SK-N-SH (cell line): ENCODE results near the gene CDCP1. TPM values are rescaled to one million over a fixed set of nuclear protein-coding genes. Genes with fewer than 3 reads are reported as not detected.

Source experiments
- CTCF ChIA-PET: fragments of 300-600, 350-600 bp; formaldehyde crosslinking; extraction: SDS; loops from one replicate; lab custom pipeline; 2021; lab: Yijun Ruan, JAX
- POLR2A ChIA-PET: fragments of 350-600 bp; sonication (Branson Sonifier 250); formaldehyde crosslinking; extraction: SDS; loops from one replicate; lab custom pipeline; 2020; ENCODE audit warnings: antibody characterized with exemption, inconsistent platforms; lab: Yijun Ruan, JAX
- DNase-seq: peaks from one replicate; pipeline ENCODE4 v3.0.0; 2012
- H2AFZ ChIP-seq: fragments of 200-600 bp; sonication (generic); 2 replicates; pipeline ENCODE4 v1.8.1; 2016; ENCODE audit warnings: antibody characterized with exemption, mild to moderate bottlenecking, low read depth
- H3F3A ChIP-seq: fragments of 200-600 bp; sonication (generic); replicated peaks from 2 replicates; pipeline ENCODE3; 2016; ENCODE audit warnings: antibody characterized with exemption, mild to moderate bottlenecking; ENCODE audit not compliant: insufficient read depth
- H3K27ac ChIP-seq, 2 experiments: fragments of 200-500 bp in 1 of 2; fragments of 200-600 bp in 1 of 2; sonication (Bioruptor generic) in 1 of 2; sonication (generic), shearing (Covaris generic) in 1 of 2; 2 replicates each; pipeline versions ENCODE4 v1.5.1 to v1.6.1; 2014 to 2016; ENCODE audit warnings: low read depth in 2 of 2, inconsistent platforms in 1 of 2, low read length in 1 of 2, mild to moderate bottlenecking in 1 of 2, mixed read lengths in 1 of 2
- H3K27me3 ChIP-seq: fragments of 200-600 bp; sonication (generic), shearing (Covaris generic); 2 replicates; pipeline ENCODE4 v1.6.1; 2016; ENCODE audit warnings: mixed run types; ENCODE audit not compliant: insufficient read depth
- H3K36me3 ChIP-seq, 2 experiments: fragments of 200-500 bp in 1 of 2; fragments of 200-600 bp in 1 of 2; sonication (Bioruptor generic) in 1 of 2; sonication (generic) in 1 of 2; replicated peaks in 1 of 2; 2 replicates each; pipeline versions ENCODE3 to v1.5.1; 2014 to 2016; ENCODE audit warnings: low read length in 1 of 2, mild to moderate bottlenecking in 1 of 2; ENCODE audit not compliant: insufficient read depth in 2 of 2, control insufficient read depth in 1 of 2
- H3K4me1 ChIP-seq, 2 experiments: fragments of 200-500 bp in 1 of 2; fragments of 200-600 bp in 1 of 2; sonication (Bioruptor generic) in 1 of 2; sonication (generic), shearing (Covaris generic) in 1 of 2; 2 replicates each; pipeline versions ENCODE4 v1.5.1 to v1.6.1; 2014 to 2016; ENCODE audit warnings: low read depth in 1 of 2, low read length in 1 of 2, mixed run types in 1 of 2; ENCODE audit not compliant: insufficient read depth in 2 of 2, control insufficient read depth in 1 of 2
- H3K4me2 ChIP-seq: fragments of 200-600 bp; sonication (generic), shearing (Covaris generic); 2 replicates; pipeline ENCODE4 v1.6.1; 2017; ENCODE audit warnings: mixed run types
- H3K4me3 ChIP-seq, 2 experiments: fragments of 200-500 bp in 1 of 2; fragments of 200-600 bp in 1 of 2; sonication (Bioruptor generic) in 1 of 2; sonication (generic), shearing (Covaris generic) in 1 of 2; 2 replicates each; pipeline versions ENCODE4 v1.5.1 to v1.8.1; 2014 to 2016; ENCODE audit warnings: low read depth in 2 of 2, inconsistent platforms in 1 of 2, low read length in 1 of 2, mild to moderate bottlenecking in 1 of 2, mixed read lengths in 1 of 2, moderate library complexity in 1 of 2
- H3K79me2 ChIP-seq: fragments of 200-600 bp; sonication (generic); 2 replicates; pipeline ENCODE4 v1.8.1; 2017; ENCODE audit warnings: mild to moderate bottlenecking; ENCODE audit not compliant: insufficient read depth
- H3K9ac ChIP-seq: fragments of 200-600 bp; sonication (generic); 2 replicates; pipeline ENCODE4 v1.6.1; 2017; ENCODE audit warnings: mixed run types
- H3K9me2 ChIP-seq: fragments of 200-600 bp; sonication (generic); 2 replicates; pipeline ENCODE4 v1.6.1; 2017; ENCODE audit warnings: mixed run types
- H3K9me3 ChIP-seq: fragments of 200-600 bp; sonication (generic); 2 replicates; pipeline ENCODE4 v1.6.1; 2017; ENCODE audit warnings: mixed run types, mild to moderate bottlenecking, moderate library complexity
- H4K20me1 ChIP-seq: fragments of 200-600 bp; sonication (generic); 2 replicates; pipeline ENCODE4 v1.6.1; 2017; ENCODE audit warnings: mild to moderate bottlenecking, mixed run types; ENCODE audit not compliant: insufficient read depth
- CHD2 ChIP-seq: fragments of 150-350 bp; IDR thresholded peaks from 2 replicates; pipeline ENCODE4 v1.6.1; 2018; ENCODE audit warnings: low read length; ENCODE audit not compliant: partially characterized antibody
- ELF1 ChIP-seq: IDR thresholded peaks from 2 replicates; pipeline ENCODE4 v1.4.0; 2012
- EZH2phosphoT487 ChIP-seq: fragments of 200-600 bp; sonication (generic); IDR thresholded peaks from 2 replicates; pipeline ENCODE4 v1.6.1; 2017; ENCODE audit warnings: low read depth, mixed run types, mild to moderate bottlenecking, antibody characterized with exemption, moderate library complexity, borderline replicate concordance
- FOXJ3 ChIP-seq: sonication (generic); formaldehyde crosslinking; IDR thresholded peaks from 2 replicates; pipeline ENCODE4 v1.5.1; 2020; ENCODE audit warnings: mild to moderate bottlenecking, missing genetic modification reagents
- FOXM1 ChIP-seq: IDR thresholded peaks from 2 replicates; pipeline ENCODE4 v1.4.0; 2012; ENCODE audit warnings: low read depth, mild to moderate bottlenecking
- GABPA ChIP-seq: IDR thresholded peaks from 2 replicates; pipeline ENCODE4 v1.4.0; 2012; ENCODE audit warnings: low read depth, mild to moderate bottlenecking
- GATA2 ChIP-seq: sonication (generic); formaldehyde crosslinking; IDR thresholded peaks from 2 replicates; pipeline ENCODE4 v1.5.0; 2020; ENCODE audit warnings: mild to moderate bottlenecking, missing genetic modification reagents
- MXI1 ChIP-seq: IDR thresholded peaks from 2 replicates; pipeline ENCODE4 v1.6.1; 2012; ENCODE audit warnings: mild to moderate bottlenecking, low read depth, low read length, improper control_type of control experiment
- NRF1 ChIP-seq: IDR thresholded peaks from 2 replicates; pipeline ENCODE4 v1.6.1; 2012; ENCODE audit warnings: low read depth, mild to moderate bottlenecking, low read length
- POLR2AphosphoS5 ChIP-seq: IDR thresholded peaks from 2 replicates; pipeline ENCODE4 v1.6.1; 2012; ENCODE audit warnings: low read depth, low read length
- RAD21 ChIP-seq: IDR thresholded peaks from 2 replicates; pipeline ENCODE4 v1.6.1; 2012; ENCODE audit warnings: mild to moderate bottlenecking, low read length
- RCOR1 ChIP-seq: fragments of 150-350 bp; IDR thresholded peaks from 2 replicates; pipeline ENCODE4 v1.6.1; 2017; ENCODE audit warnings: antibody characterized with exemption, low read length
- RFX5 ChIP-seq: IDR thresholded peaks from 2 replicates; pipeline ENCODE4 v1.6.1; 2012; ENCODE audit warnings: mild to moderate bottlenecking, improper control_type of control experiment, low read length
- RXRA ChIP-seq: IDR thresholded peaks from 2 replicates; pipeline ENCODE4 v1.4.0; 2012; ENCODE audit warnings: low read depth, mild to moderate bottlenecking, borderline replicate concordance
- SIN3A ChIP-seq: IDR thresholded peaks from 2 replicates; pipeline ENCODE4 v1.6.1; 2012; ENCODE audit warnings: low read depth, mild to moderate bottlenecking, low read length, moderate library complexity, borderline replicate concordance
- TAF1 ChIP-seq: IDR thresholded peaks from 2 replicates; pipeline ENCODE4 v1.6.1; 2012; ENCODE audit warnings: low read depth, mild to moderate bottlenecking, low read length, moderate library complexity, borderline replicate concordance
- TEAD4 ChIP-seq: IDR thresholded peaks from 2 replicates; pipeline ENCODE4 v1.4.0; 2012; ENCODE audit warnings: mild to moderate bottlenecking, borderline replicate concordance; ENCODE audit not compliant: insufficient read depth
- USF1 ChIP-seq: IDR thresholded peaks from 2 replicates; pipeline ENCODE4 v1.4.0; 2012; ENCODE audit warnings: low read depth, borderline replicate concordance
- YY1 ChIP-seq: IDR thresholded peaks from 2 replicates; pipeline ENCODE4 v1.4.0; 2012; ENCODE audit warnings: low read depth, mild to moderate bottlenecking
- whole genome bisulfite sequencing: methylation state at CpG from one replicate; pipeline ENCODE4 v1.1.6; 2017; ENCODE audit warnings: low lambda C conversion rate; 5-methylcytosine and 5-hydroxymethylcytosine counted together
- polyA plus RNA-seq, 3 experiments: library from polyadenylated mRNA; depleted of rRNA; stranded (reverse); fragments of >200 nt; gene quantifications; 2 replicates each; pipeline ENCODE4 v1.2.3, GENCODE V29; 2012
- TF ChIP-seq, protein P1 (sequence below): IDR thresholded peaks from 2 replicates; pipeline ENCODE4 v1.4.0; 2012; ENCODE audit warnings: low read depth, borderline replicate concordance
- TF ChIP-seq, protein P2 (sequence below): IDR thresholded peaks from 2 replicates; pipeline ENCODE4 v1.4.0; 2012; ENCODE audit warnings: low read depth
- TF ChIP-seq, protein P3 (sequence below): fragments of 150-350 bp; IDR thresholded peaks from 2 replicates; pipeline ENCODE4 v1.6.1; 2016; ENCODE audit warnings: mild to moderate bottlenecking, low read depth, low read length
- TF ChIP-seq, protein P4 (sequence below): fragments of 150-350 bp; IDR thresholded peaks from 2 replicates; pipeline ENCODE4 v1.6.1; 2017; ENCODE audit warnings: antibody characterized with exemption, low read length, low read depth, borderline replicate concordance

Gene CDCP1
- polyA plus RNA-seq, 1 of the 3 experiments (the other 2 are of a cell fraction) = 3.6 TPM

DNA sequence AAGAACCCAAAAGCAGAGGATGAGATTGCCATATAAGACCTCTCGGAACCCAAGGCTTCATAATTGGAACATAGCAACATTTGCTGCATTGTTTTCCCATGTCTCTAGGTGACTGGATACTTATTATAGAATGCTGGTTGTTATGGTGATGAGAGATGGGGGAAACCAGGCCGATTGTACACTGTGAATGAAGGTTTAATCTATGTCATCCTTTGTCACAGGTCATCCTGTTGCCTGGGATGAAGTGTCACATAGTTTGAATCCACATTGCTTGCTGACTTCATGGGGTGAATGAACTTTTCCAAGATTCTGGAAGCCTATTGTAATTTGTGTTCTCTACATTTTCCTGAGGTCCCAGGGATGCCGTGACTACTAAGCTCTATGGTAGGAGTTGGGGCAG is 78.2 kb downstream of the CDCP1 start:
- CTCF ChIA-PET = no interaction called here
- H3K4me1 ChIP-seq = peaks cover 5 to 17% of the 10 kb centered on the region in 2 experiments
- 78% methylated on average over 3 of the region's 3 CpGs for WGBS
- H3K4me3 ChIP-seq = no peak overlapping the region
- no peaks in the 10 kb centered on the region for H4K20me1 ChIP-seq
- no peak overlapping the region for H2AFZ ChIP-seq
- H3F3A ChIP-seq = peaks cover 20% of the 10 kb centered on the region
- H3K27ac ChIP-seq = no peak overlapping the region; a peak in 1 of 4 replicates
- no peaks in the 10 kb centered on the region for H3K9me3 ChIP-seq
- no peak for DNase-seq
- no peaks in the 10 kb centered on the region for H3K27me3 ChIP-seq
- no peaks in the 10 kb centered on the region for H3K36me3 ChIP-seq
- H3K9me2 ChIP-seq = no peaks in the 10 kb centered on the region
- TF ChIP-seq FOXJ3 (CRISPR knock-in tag) = no peak
- TF ChIP-seq FOXM1 = no peak
- TF ChIP-seq EZH2phosphoT487 = no peak
- TF ChIP-seq POLR2AphosphoS5 = no peak
- no peak for TF ChIP-seq TAF1
- TF ChIP-seq USF1 = no peak
- TF ChIP-seq, protein P1, sequence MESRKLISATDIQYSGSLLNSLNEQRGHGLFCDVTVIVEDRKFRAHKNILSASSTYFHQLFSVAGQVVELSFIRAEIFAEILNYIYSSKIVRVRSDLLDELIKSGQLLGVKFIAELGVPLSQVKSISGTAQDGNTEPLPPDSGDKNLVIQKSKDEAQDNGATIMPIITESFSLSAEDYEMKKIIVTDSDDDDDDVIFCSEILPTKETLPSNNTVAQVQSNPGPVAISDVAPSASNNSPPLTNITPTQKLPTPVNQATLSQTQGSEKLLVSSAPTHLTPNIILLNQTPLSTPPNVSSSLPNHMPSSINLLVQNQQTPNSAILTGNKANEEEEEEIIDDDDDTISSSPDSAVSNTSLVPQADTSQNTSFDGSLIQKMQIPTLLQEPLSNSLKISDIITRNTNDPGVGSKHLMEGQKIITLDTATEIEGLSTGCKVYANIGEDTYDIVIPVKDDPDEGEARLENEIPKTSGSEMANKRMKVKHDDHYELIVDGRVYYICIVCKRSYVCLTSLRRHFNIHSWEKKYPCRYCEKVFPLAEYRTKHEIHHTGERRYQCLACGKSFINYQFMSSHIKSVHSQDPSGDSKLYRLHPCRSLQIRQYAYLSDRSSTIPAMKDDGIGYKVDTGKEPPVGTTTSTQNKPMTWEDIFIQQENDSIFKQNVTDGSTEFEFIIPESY = no peak
- TF ChIP-seq TEAD4 = no peak
- no peak for TF ChIP-seq RAD21
- TF ChIP-seq YY1 = no peak
- no peak for TF ChIP-seq RCOR1
- TF ChIP-seq SIN3A = no peak
- no peak for TF ChIP-seq RFX5
- TF ChIP-seq CHD2 = no peak
- TF ChIP-seq RXRA = no peak
- TF ChIP-seq, all 33 proteins: peak for 0
- H3K9ac ChIP-seq = no peak overlapping the region
- H3K79me2 ChIP-seq = no peaks in the 10 kb centered on the region
- POLR2A ChIA-PET = no interaction called here
- no peak overlapping the region for H3K4me2 ChIP-seq

GRCh38 chr3:45067486-45067885 is 78.7 kb downstream of the CDCP1 start:
- H3K27ac ChIP-seq = peak overlapping the region in 1 of 2 experiments; percentile 34; a peak in 2 of 4 replicates
- ChIA-PET CTCF (no interaction called here), POLR2A (no interaction called here)
- H3K4me3 ChIP-seq = no peak overlapping the region
- no peaks in the 10 kb centered on the region for H3K79me2 ChIP-seq
- no peak overlapping the region for H3K4me2 ChIP-seq
- no peaks in the 10 kb centered on the region for H3K9me2 ChIP-seq
- no peak overlapping the region for H2AFZ ChIP-seq
- peaks cover 5 to 17% of the 10 kb centered on the region in 2 experiments for H3K4me1 ChIP-seq
- no peaks in the 10 kb centered on the region for H3K36me3 ChIP-seq
- H3K9me3 ChIP-seq = no peaks in the 10 kb centered on the region
- TF ChIP-seq MXI1 (no peak), YY1 (no peak), POLR2AphosphoS5 (no peak), SIN3A (no peak), ELF1 (no peak), GABPA (no peak), TAF1 (no peak), GATA2 (CRISPR knock-in tag) (no peak), FOXM1 (no peak), FOXJ3 (CRISPR knock-in tag) (no peak), RFX5 (no peak), NRF1 (no peak), RXRA (no peak)
- TF ChIP-seq, protein P2, sequence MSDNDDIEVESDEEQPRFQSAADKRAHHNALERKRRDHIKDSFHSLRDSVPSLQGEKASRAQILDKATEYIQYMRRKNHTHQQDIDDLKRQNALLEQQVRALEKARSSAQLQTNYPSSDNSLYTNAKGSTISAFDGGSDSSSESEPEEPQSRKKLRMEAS = no peak
- TF ChIP-seq, protein P3, sequence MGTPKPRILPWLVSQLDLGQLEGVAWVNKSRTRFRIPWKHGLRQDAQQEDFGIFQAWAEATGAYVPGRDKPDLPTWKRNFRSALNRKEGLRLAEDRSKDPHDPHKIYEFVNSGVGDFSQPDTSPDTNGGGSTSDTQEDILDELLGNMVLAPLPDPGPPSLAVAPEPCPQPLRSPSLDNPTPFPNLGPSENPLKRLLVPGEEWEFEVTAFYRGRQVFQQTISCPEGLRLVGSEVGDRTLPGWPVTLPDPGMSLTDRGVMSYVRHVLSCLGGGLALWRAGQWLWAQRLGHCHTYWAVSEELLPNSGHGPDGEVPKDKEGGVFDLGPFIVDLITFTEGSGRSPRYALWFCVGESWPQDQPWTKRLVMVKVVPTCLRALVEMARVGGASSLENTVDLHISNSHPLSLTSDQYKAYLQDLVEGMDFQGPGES = no peak
- TF ChIP-seq, protein P4, sequence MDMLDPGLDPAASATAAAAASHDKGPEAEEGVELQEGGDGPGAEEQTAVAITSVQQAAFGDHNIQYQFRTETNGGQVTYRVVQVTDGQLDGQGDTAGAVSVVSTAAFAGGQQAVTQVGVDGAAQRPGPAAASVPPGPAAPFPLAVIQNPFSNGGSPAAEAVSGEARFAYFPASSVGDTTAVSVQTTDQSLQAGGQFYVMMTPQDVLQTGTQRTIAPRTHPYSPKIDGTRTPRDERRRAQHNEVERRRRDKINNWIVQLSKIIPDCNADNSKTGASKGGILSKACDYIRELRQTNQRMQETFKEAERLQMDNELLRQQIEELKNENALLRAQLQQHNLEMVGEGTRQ = no peak
- H4K20me1 ChIP-seq = no peaks in the 10 kb centered on the region
- H3K27me3 ChIP-seq = no peaks in the 10 kb centered on the region
- H3K9ac ChIP-seq = no peak overlapping the region
- peaks cover 16% of the 10 kb centered on the region for H3F3A ChIP-seq
- no peak for DNase-seq
- 68% methylated on average over 3 of the region's 4 CpGs for WGBS
